Activated naive CD8-positive, alpha-beta T cell treated with anti-CD3 and anti-CD28 coated beads, Interleukin-2, amount 10 ng/mL, durations not matched to agents 7 days and 5 days (primary cell): ENCODE results near the gene NXN. TPM values are rescaled to one million over a fixed set of nuclear protein-coding genes. Genes with fewer than 3 reads are reported as not detected.

Source experiments
- ATAC-seq: fragments of 150-1000 bp; cut with Tn5 transposase; one replicate; pipeline ENCODE4 v1.10.0; 2021; ENCODE audit warnings: low read depth, moderate library complexity
- POLR2A ChIA-PET: fragments of 350-600 bp; sonication (Branson Sonifier 250); formaldehyde crosslinking; loops from one replicate; lab custom pipeline; 2021; ENCODE audit warnings: antibody characterized with exemption; lab: Charles Lee
- DNase-seq: peaks from one replicate; pipeline ENCODE4 v3.0.0; 2021
- H3K27ac Mint-ChIP-seq: one replicate; pipeline ENCODE4 v1.8.0; 2022; ENCODE audit warnings: mild to moderate bottlenecking, mixed read lengths
- H3K27me3 Mint-ChIP-seq: one replicate; pipeline ENCODE4 v1.8.0; 2022; ENCODE audit warnings: mild to moderate bottlenecking, moderate library complexity, mixed read lengths
- H3K36me3 Mint-ChIP-seq: one replicate; pipeline ENCODE4 v1.8.0; 2021; ENCODE audit warnings: mild to moderate bottlenecking, mixed read lengths
- H3K4me1 Mint-ChIP-seq: one replicate; pipeline ENCODE4 v1.8.0; 2021; ENCODE audit warnings: mixed read lengths
- H3K4me3 Mint-ChIP-seq: one replicate; pipeline ENCODE4 v1.8.0; 2022; ENCODE audit warnings: mild to moderate bottlenecking, moderate library complexity, mixed read lengths
- H3K9me3 Mint-ChIP-seq: one replicate; pipeline ENCODE4 v1.8.0; 2021; ENCODE audit warnings: mixed read lengths
- total RNA-seq, 2 experiments: library from RNA; stranded (reverse); gene quantifications; one replicate each; pipeline ENCODE4 v1.2.3, GENCODE V29; 2021

NXN gene
- total RNA-seq, 2 experiments from 2014 or later: 0.22 to 0.37 TPM

- H3K27ac Mint-ChIP-seq: no peak overlapping the region
- ATAC-seq (no peak), DNase-seq (no peak)
- no peak overlapping the region for H3K4me3 Mint-ChIP-seq
- H3K9me3 Mint-ChIP-seq: no peaks in the 10 kb centered on the region
- no peaks in the 10 kb centered on the region for H3K36me3 Mint-ChIP-seq
- H3K27me3 Mint-ChIP-seq: no peaks in the 10 kb centered on the region
- POLR2A ChIA-PET: no interaction called here
- no peaks in the 10 kb centered on the region for H3K4me1 Mint-ChIP-seq
Observed at GRCh38 chr17:1011760-1012735, 32.5 kb upstream of the NXN start.

GRCh38 chr17:1011138-1011537 lies 31.6 kb upstream of the NXN start:
- POLR2A ChIA-PET: no interaction called here
- H3K4me1 Mint-ChIP-seq: no peaks in the 10 kb centered on the region
- DNase-seq (no peak), ATAC-seq (no peak)
- no peaks in the 10 kb centered on the region for H3K36me3 Mint-ChIP-seq
- H3K27ac Mint-ChIP-seq: no peak overlapping the region
- no peak overlapping the region for H3K4me3 Mint-ChIP-seq
- no peaks in the 10 kb centered on the region for H3K9me3 Mint-ChIP-seq
- H3K27me3 Mint-ChIP-seq: no peaks in the 10 kb centered on the region

GRCh38 chr17:1010586-1010985 lies 31.0 kb upstream of the NXN start:
- Mint-ChIP-seq H3K4me3 (no peak overlapping the region), H3K4me1 (peaks cover 1% of the 10 kb centered on the region), H3K27me3 (no peaks in the 10 kb centered on the region), H3K9me3 (no peaks in the 10 kb centered on the region), H3K36me3 (peaks cover 2% of the 10 kb centered on the region), H3K27ac (no peak overlapping the region)
- ATAC-seq (no peak), DNase-seq (no peak)
- POLR2A ChIA-PET: no interaction called here

GRCh38 chr17:1010086-1010450 lies 30.5 kb upstream of the NXN start:
- no peaks in the 10 kb centered on the region for H3K27me3 Mint-ChIP-seq
- H3K9me3 Mint-ChIP-seq: no peaks in the 10 kb centered on the region
- no peak overlapping the region for H3K4me3 Mint-ChIP-seq
- H3K36me3 Mint-ChIP-seq: peaks cover 7% of the 10 kb centered on the region
- ATAC-seq (no peak), DNase-seq (no peak)
- H3K4me1 Mint-ChIP-seq: peaks cover 4% of the 10 kb centered on the region
- POLR2A ChIA-PET: no interaction called here
- H3K27ac Mint-ChIP-seq: no peak overlapping the region

- peaks cover 7% of the 10 kb centered on the region for H3K36me3 Mint-ChIP-seq
Observed at GRCh38 chr17:1009229-1010085, 29.9 kb upstream of the NXN start.

GRCh38 chr17:1008008-1008761 lies 28.6 kb upstream of the NXN start:
- H3K4me3 Mint-ChIP-seq: no peak overlapping the region
- DNase-seq: no peak
- H3K27me3 Mint-ChIP-seq: no peaks in the 10 kb centered on the region
- POLR2A ChIA-PET: no interaction called here
- ATAC-seq: no peak
- peaks cover 7% of the 10 kb centered on the region for H3K36me3 Mint-ChIP-seq
- H3K9me3 Mint-ChIP-seq: no peaks in the 10 kb centered on the region
- no peak overlapping the region for H3K27ac Mint-ChIP-seq
- H3K4me1 Mint-ChIP-seq: peaks cover 4% of the 10 kb centered on the region

More at GRCh38 chr17:1009229-1010085, 29.9 kb upstream of the NXN start:
- POLR2A ChIA-PET: no interaction called here
- no peaks in the 10 kb centered on the region for H3K27me3 Mint-ChIP-seq
- H3K9me3 Mint-ChIP-seq: no peaks in the 10 kb centered on the region
- ATAC-seq (no peak), DNase-seq (no peak)
- H3K27ac Mint-ChIP-seq: peak overlapping the region; percentile 34
- H3K4me3 Mint-ChIP-seq: no peak overlapping the region
- peaks cover 4% of the 10 kb centered on the region for H3K4me1 Mint-ChIP-seq

GRCh38 chr17:1007310-1008007 lies 27.9 kb upstream of the NXN start:
- H3K4me3 Mint-ChIP-seq: no peak overlapping the region
- no peaks in the 10 kb centered on the region for H3K27me3 Mint-ChIP-seq
- no peak overlapping the region for H3K27ac Mint-ChIP-seq
- POLR2A ChIA-PET: interaction anchor here (0.6 kb wide), 1 partner anchor 119 kb away, joined by 4 read pairs; no protein-coding TSS in a partner anchor
- ATAC-seq (no peak), DNase-seq (no peak)
- H3K4me1 Mint-ChIP-seq: peaks cover 4% of the 10 kb centered on the region
- H3K9me3 Mint-ChIP-seq: no peaks in the 10 kb centered on the region
- peaks cover 7% of the 10 kb centered on the region for H3K36me3 Mint-ChIP-seq

- H3K4me3 Mint-ChIP-seq: no peak overlapping the region
- peaks cover 10% of the 10 kb centered on the region for H3K36me3 Mint-ChIP-seq
- POLR2A ChIA-PET: no interaction called here
- no peak for ATAC-seq
- H3K4me1 Mint-ChIP-seq: peaks cover 4% of the 10 kb centered on the region
- no peak overlapping the region for H3K27ac Mint-ChIP-seq
- H3K9me3 Mint-ChIP-seq: no peaks in the 10 kb centered on the region
- DNase-seq: no peak
- H3K27me3 Mint-ChIP-seq: no peaks in the 10 kb centered on the region
Observed at GRCh38 chr17:1006054-1006453, 26.5 kb upstream of the NXN start.

GRCh38 chr17:1005361-1005946 lies 25.9 kb upstream of the NXN start:
- Mint-ChIP-seq H3K4me3 (no peak overlapping the region), H3K27ac (peak overlapping the region; percentile 3), H3K27me3 (no peaks in the 10 kb centered on the region), H3K36me3 (peaks cover 11% of the 10 kb centered on the region), H3K9me3 (no peaks in the 10 kb centered on the region), H3K4me1 (peaks cover 4% of the 10 kb centered on the region)
- ATAC-seq (no peak), DNase-seq (no peak)
- POLR2A ChIA-PET: no interaction called here

- H3K27me3 Mint-ChIP-seq: no peaks in the 10 kb centered on the region
- peaks cover 12% of the 10 kb centered on the region for H3K36me3 Mint-ChIP-seq
- ATAC-seq (no peak), DNase-seq (no peak)
- H3K4me1 Mint-ChIP-seq: peaks cover 4% of the 10 kb centered on the region
- POLR2A ChIA-PET: no interaction called here
- no peak overlapping the region for H3K27ac Mint-ChIP-seq
- H3K4me3 Mint-ChIP-seq: no peak overlapping the region
- H3K9me3 Mint-ChIP-seq: no peaks in the 10 kb centered on the region
Observed at GRCh38 chr17:1004769-1005295, 25.3 kb upstream of the NXN start.

- Mint-ChIP-seq H3K36me3 (peaks cover 13% of the 10 kb centered on the region), H3K9me3 (no peaks in the 10 kb centered on the region), H3K27ac (no peak overlapping the region), H3K27me3 (no peaks in the 10 kb centered on the region), H3K4me1 (peaks cover 6% of the 10 kb centered on the region), H3K4me3 (no peak overlapping the region)
- ATAC-seq: no peak
- DNase-seq: no peak
- POLR2A ChIA-PET: no interaction called here
Observed at GRCh38 chr17:1003972-1004768, 24.6 kb upstream of the NXN start.

- POLR2A ChIA-PET: no interaction called here
- H3K27ac Mint-ChIP-seq: no peak overlapping the region
- H3K4me1 Mint-ChIP-seq: peaks cover 11% of the 10 kb centered on the region
- H3K4me3 Mint-ChIP-seq: no peak overlapping the region
- no peak for ATAC-seq
- H3K36me3 Mint-ChIP-seq: peaks cover 13% of the 10 kb centered on the region
- H3K27me3 Mint-ChIP-seq: no peaks in the 10 kb centered on the region
- no peaks in the 10 kb centered on the region for H3K9me3 Mint-ChIP-seq
- no peak for DNase-seq
Observed at GRCh38 chr17:1003633-1003971, 24.0 kb upstream of the NXN start.
